Measurements from ENCODE around the gene HSF2BP.
"Not testable (repeated sequence)": the region's sequence is repeated elsewhere in the genome, so short reads cannot be mapped to it uniquely, and the experiment has no call there.

The HSF2BP gene

GRCh38 chr21:43513023-43513422 lies 146.3 kb downstream of the HSF2BP start:
- not testable (repeated sequence) for DNase-seq

GRCh38 chr21:43511209-43511608 lies 148.1 kb downstream of the HSF2BP start:
- not testable (repeated sequence) for DNase-seq

GRCh38 chr21:43510669-43511068 lies 148.6 kb downstream of the HSF2BP start:
- not testable (repeated sequence) for DNase-seq

- not testable (repeated sequence) for DNase-seq
Measured at GRCh38 chr21:43503892-43504291, 155.4 kb downstream of the HSF2BP start.

- not testable (repeated sequence) for DNase-seq
Measured at GRCh38 chr21:43503075-43503750, 156.1 kb downstream of the HSF2BP start.

- not testable (repeated sequence) for DNase-seq
Measured at GRCh38 chr21:43502407-43503071, 156.7 kb downstream of the HSF2BP start.

GRCh38 chr21:43498924-43499323 lies 160.4 kb downstream of the HSF2BP start:
- DNase-seq, result not testable (repeated sequence)

- not testable (repeated sequence) for DNase-seq
Measured at GRCh38 chr21:43498065-43498464, 161.2 kb downstream of the HSF2BP start.

- DNase-seq, result not testable (repeated sequence)
Measured at GRCh38 chr21:43494279-43495012, 164.8 kb downstream of the HSF2BP start.

- not testable (repeated sequence) for DNase-seq
Measured at GRCh38 chr21:43493471-43493870, 165.8 kb downstream of the HSF2BP start.

- DNase-seq, result not testable (repeated sequence)
Measured at GRCh38 chr21:43488235-43488634, 171.1 kb downstream of the HSF2BP start.

GRCh38 chr21:43486051-43486450 lies 173.2 kb downstream of the HSF2BP start:
- not testable (repeated sequence) for DNase-seq

- DNase-seq, result not testable (repeated sequence)
Measured at GRCh38 chr21:43485016-43485415, 174.3 kb downstream of the HSF2BP start.

- DNase-seq, result not testable (repeated sequence)
Measured at GRCh38 chr21:43479197-43479596, 180.1 kb downstream of the HSF2BP start.

Measured in stimulated activated CD4-positive, alpha-beta T cell treated with anti-CD3 and anti-CD28 coated beads, Interleukin-4, amount 100 ng/mL, for 4 hours (primary cell).